D341Med (cell line): ENCODE results near the gene SALL2.

Experiments used
- DNase-seq: peaks from one replicate; pipeline ENCODE4 v3.0.0; 2012; ENCODE audit warnings: low spot score

Gene SALL2

GRCh38 chr14:21476925-21477681, 49.0 kb downstream of the SALL2 start, which contains the start of the genes RAB2B and TOX4:
RAB2B (minus strand) TSS chr14:21476959; CDS start chr14:21476872, 87 bp downstream.
TOX4 (plus strand) TSS chr14:21477195; CDS start chr14:21477279, 84 bp downstream.
- DNase-seq, result peak; percentile 94

- DNase-seq, result peak; percentile 86
Observed at GRCh38 chr14:21476523-21476924, 49.6 kb downstream of the SALL2 start.

GRCh38 chr14:21475767-21476522, 50.2 kb downstream of the SALL2 start:
- no peak for DNase-seq
